ENCODE results near the gene ZIC5. TPM values are rescaled to one million over a fixed set of nuclear protein-coding genes. Genes with fewer than 3 reads are reported as not detected.
A peak's percentile ranks its signal among the peaks of the same experiment; 100 is the strongest.

Gene ZIC5
- total and polyA plus RNA-seq, 2 of the 13 experiments (the other 11 are each of a cell fraction or from before 2014, with no cell fraction given), result 0.02 to 0.07 TPM

DNA sequence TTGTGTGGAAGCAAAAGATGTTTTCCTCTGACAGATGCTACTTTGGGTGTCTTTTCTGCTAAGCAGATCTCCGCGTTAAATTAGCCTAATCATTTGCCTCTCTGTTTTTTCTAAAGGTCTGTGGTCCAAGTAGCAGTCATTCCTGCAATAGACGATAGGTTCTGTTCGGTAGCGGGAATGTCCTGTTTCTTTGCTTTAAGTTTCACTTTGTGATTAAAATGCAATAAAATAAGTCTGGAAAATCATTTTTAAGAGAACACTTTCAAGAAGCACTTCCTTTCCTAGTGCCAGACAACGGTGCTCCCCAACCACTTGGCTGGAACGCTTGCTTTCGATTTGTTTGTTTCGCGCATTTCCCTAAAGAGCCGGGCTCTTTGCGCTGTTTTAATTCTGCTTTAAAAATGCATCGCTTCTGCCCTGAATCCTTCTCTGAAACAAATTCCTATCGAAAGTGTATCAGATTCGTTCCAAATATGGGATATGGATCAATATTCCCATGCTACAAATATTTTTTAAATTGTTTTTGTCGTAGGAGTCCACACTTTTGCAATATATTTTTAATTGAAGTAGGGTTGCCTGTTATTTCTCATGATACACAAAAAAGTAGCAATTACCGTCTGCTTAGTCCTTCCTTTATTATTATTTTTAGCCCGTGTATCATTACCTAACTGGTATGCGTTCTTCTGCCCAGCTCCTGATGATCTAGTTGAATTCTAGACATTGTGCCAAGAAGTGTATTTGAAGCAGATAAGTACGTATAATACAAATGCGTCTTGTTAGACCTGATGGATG lies 24.2 kb upstream of the ZIC5 start:
- Histone ChIP-seq H3K79me2 (ENCODE audit: insufficient read depth, low read length) (no peaks in the 10 kb centered on the region), H3K27ac (ENCODE audit: extremely low read length, insufficient read depth, low read length) (no peak overlapping the region), H3K4me2 (ENCODE audit: low read depth, low read length) (no peak overlapping the region), H3K4me3 (replicated peaks in 1 of 3; ENCODE audit: insufficient read depth in 1 of 3, low read depth in 2 of 3, low read length in 3 of 3) (no peak overlapping the region), H3K27me3 (ENCODE audit: control insufficient read depth in 1 of 2, insufficient read depth in 2 of 2, low read length in 2 of 2) (peaks cover 4 to 42% of the 10 kb centered on the region in 2 experiments; a peak in 4 of 5 replicates), H3K9ac (ENCODE audit: insufficient read depth, low read depth, low read length) (no peak overlapping the region), H3K9me3 (ENCODE audit: low read length) (no peaks in the 10 kb centered on the region), H2AFZ (ENCODE audit: low read length) (no peak overlapping the region), H3K4me1 (ENCODE audit: insufficient read depth, low read length) (0 out of 2 replicates have a peak, but pooled peaks cover 4% of the 10 kb centered on the region), H4K20me1 (ENCODE audit: insufficient read depth, low read length) (no peaks in the 10 kb centered on the region), H3K36me3 (replicated peaks in 1 of 2; ENCODE audit: control insufficient read depth in 1 of 2, insufficient read depth in 2 of 2, low read length in 2 of 2) (no peaks in the 10 kb centered on the region)
- in situ Hi-C loops (cut with HindIII; ENCODE audit: extremely low pct_ligation_motif_present, low pct_unique_long_range_greater_than_20kb), result no loop called here
- TF ChIP-seq, protein P1, sequence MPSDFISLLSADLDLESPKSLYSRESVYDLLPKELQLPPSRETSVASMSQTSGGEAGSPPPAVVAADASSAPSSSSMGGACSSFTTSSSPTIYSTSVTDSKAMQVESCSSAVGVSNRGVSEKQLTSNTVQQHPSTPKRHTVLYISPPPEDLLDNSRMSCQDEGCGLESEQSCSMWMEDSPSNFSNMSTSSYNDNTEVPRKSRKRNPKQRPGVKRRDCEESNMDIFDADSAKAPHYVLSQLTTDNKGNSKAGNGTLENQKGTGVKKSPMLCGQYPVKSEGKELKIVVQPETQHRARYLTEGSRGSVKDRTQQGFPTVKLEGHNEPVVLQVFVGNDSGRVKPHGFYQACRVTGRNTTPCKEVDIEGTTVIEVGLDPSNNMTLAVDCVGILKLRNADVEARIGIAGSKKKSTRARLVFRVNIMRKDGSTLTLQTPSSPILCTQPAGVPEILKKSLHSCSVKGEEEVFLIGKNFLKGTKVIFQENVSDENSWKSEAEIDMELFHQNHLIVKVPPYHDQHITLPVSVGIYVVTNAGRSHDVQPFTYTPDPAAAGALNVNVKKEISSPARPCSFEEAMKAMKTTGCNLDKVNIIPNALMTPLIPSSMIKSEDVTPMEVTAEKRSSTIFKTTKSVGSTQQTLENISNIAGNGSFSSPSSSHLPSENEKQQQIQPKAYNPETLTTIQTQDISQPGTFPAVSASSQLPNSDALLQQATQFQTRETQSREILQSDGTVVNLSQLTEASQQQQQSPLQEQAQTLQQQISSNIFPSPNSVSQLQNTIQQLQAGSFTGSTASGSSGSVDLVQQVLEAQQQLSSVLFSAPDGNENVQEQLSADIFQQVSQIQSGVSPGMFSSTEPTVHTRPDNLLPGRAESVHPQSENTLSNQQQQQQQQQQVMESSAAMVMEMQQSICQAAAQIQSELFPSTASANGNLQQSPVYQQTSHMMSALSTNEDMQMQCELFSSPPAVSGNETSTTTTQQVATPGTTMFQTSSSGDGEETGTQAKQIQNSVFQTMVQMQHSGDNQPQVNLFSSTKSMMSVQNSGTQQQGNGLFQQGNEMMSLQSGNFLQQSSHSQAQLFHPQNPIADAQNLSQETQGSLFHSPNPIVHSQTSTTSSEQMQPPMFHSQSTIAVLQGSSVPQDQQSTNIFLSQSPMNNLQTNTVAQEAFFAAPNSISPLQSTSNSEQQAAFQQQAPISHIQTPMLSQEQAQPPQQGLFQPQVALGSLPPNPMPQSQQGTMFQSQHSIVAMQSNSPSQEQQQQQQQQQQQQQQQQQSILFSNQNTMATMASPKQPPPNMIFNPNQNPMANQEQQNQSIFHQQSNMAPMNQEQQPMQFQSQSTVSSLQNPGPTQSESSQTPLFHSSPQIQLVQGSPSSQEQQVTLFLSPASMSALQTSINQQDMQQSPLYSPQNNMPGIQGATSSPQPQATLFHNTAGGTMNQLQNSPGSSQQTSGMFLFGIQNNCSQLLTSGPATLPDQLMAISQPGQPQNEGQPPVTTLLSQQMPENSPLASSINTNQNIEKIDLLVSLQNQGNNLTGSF (CRISPR knock-in tag; IDR thresholded peaks at IDR 0.05), result no peak
- no peak for TF ChIP-seq XRCC5 (optimal IDR thresholded peaks at IDR 0.05; ENCODE audit: low read length)
- TF ChIP-seq ZFP36 (IDR thresholded peaks at IDR 0.05; ENCODE audit: borderline replicate concordance, low read depth, low read length, partially characterized antibody), result peak; percentile 62
- TF ChIP-seq CBX2 (IDR thresholded peaks at IDR 0.05; ENCODE audit: low read depth, low read length), result peak; percentile 96
- no peak for TF ChIP-seq CBX2 (CRISPR knock-in tag; IDR thresholded peaks at IDR 0.05; ENCODE audit: low read depth)
- no peak for DNase-seq (ENCODE audit: low spot score)
- no peak for FAIRE-seq
- ChIA-PET POLR2A (no interaction called here), CTCF (ENCODE audit: low intra/inter-chr PET ratio, low total read pairs) (no interaction called here)
- 50% methylated on average over 21 of the region's 21 CpGs for WGBS (ENCODE audit: low lambda C conversion rate)
- ATAC-seq, result no peak
- BruUV-seq (replicated peaks), result no TSS peak
- intact Hi-C loops (cut with micrococcal nuclease; ENCODE audit: unreplicated experiment), result no loop called here
